GM08714 (cell line): ENCODE results near the gene IL1RAPL1.

ENCODE experiments used
- H3K4me3 ChIP-seq: fragments of 200-500 bp; sonication (Bioruptor generic); 2 replicates; pipeline ENCODE4 v1.5.1; 2014; ENCODE audit warnings: mild to moderate bottlenecking, low read length, inconsistent platforms
- ZNF274 ChIP-seq: IDR thresholded peaks from 2 replicates; pipeline ENCODE4 v1.6.1; 2012; ENCODE audit warnings: mild to moderate bottlenecking, low read depth, low read length

IL1RAPL1 gene

GRCh38 chrX:29911673-29912072 lies 1324.4 kb downstream of the IL1RAPL1 start:
- no peak overlapping the region for H3K4me3 ChIP-seq
- no peak for TF ChIP-seq ZNF274

- TF ChIP-seq ZNF274: no peak
- H3K4me3 ChIP-seq: no peak overlapping the region
These were observed 1326.4 kb downstream of the IL1RAPL1 start for GRCh38 chrX:29913647-29914046.

- H3K4me3 ChIP-seq: no peak overlapping the region
- TF ChIP-seq ZNF274: no peak
These were observed 1335.4 kb downstream of the IL1RAPL1 start for GRCh38 chrX:29922607-29923006.

- TF ChIP-seq ZNF274: no peak
- no peak overlapping the region for H3K4me3 ChIP-seq
These were observed 1338.8 kb downstream of the IL1RAPL1 start for GRCh38 chrX:29926056-29926455.

- no peak for TF ChIP-seq ZNF274
- H3K4me3 ChIP-seq: no peak overlapping the region
These were observed 1339.4 kb downstream of the IL1RAPL1 start for GRCh38 chrX:29926659-29927058.

- no peak overlapping the region for H3K4me3 ChIP-seq
- TF ChIP-seq ZNF274: no peak
These were observed 1348.2 kb downstream of the IL1RAPL1 start for GRCh38 chrX:29935455-29935854.

GRCh38 chrX:29940750-29941149 lies 1353.5 kb downstream of the IL1RAPL1 start:
- H3K4me3 ChIP-seq: no peak overlapping the region
- TF ChIP-seq ZNF274: no peak

- H3K4me3 ChIP-seq: no peak overlapping the region
- no peak for TF ChIP-seq ZNF274
These were observed 1354.0 kb downstream of the IL1RAPL1 start for GRCh38 chrX:29941287-29941686.

- no peak overlapping the region for H3K4me3 ChIP-seq
- TF ChIP-seq ZNF274: no peak
These were observed 1360.0 kb downstream of the IL1RAPL1 start for GRCh38 chrX:29947225-29947624.

- TF ChIP-seq ZNF274: no peak
- H3K4me3 ChIP-seq: no peak overlapping the region
These were observed 1361.4 kb downstream of the IL1RAPL1 start for GRCh38 chrX:29948653-29949052.

GRCh38 chrX:29952016-29952415 lies 1364.8 kb downstream of the IL1RAPL1 start:
- no peak for TF ChIP-seq ZNF274
- no peak overlapping the region for H3K4me3 ChIP-seq

- no peak for TF ChIP-seq ZNF274
- H3K4me3 ChIP-seq: no peak overlapping the region
These were observed 1374.8 kb downstream of the IL1RAPL1 start for GRCh38 chrX:29962061-29962460.

GRCh38 chrX:29965634-29966033 lies 1378.4 kb downstream of the IL1RAPL1 start:
- H3K4me3 ChIP-seq: no peak overlapping the region
- TF ChIP-seq ZNF274: no peak

GRCh38 chrX:29992083-29992482 lies 1404.8 kb downstream of the IL1RAPL1 start:
- TF ChIP-seq ZNF274: no peak
- no peak overlapping the region for H3K4me3 ChIP-seq

- TF ChIP-seq ZNF274: no peak
- no peak overlapping the region for H3K4me3 ChIP-seq
These were observed 1418.6 kb downstream of the IL1RAPL1 start for GRCh38 chrX:30005813-30006212.
